Activated T-cell treated with anti-CD3 and anti-CD28 coated beads for 4 hours (primary cell): Measurements from ENCODE around the gene IQCK.

Experiments
- DNase-seq: peaks from one replicate; pipeline ENCODE4 v3.0.0-alpha.2; 2020

Gene IQCK

GRCh38 chr16:19841184-19841583 is 123.1 kb downstream of the IQCK start:
- no peak for DNase-seq

- DNase-seq = no peak
Measured at GRCh38 chr16:19842426-19843157, 124.5 kb downstream of the IQCK start.

- DNase-seq = no peak
Measured at GRCh38 chr16:19843371-19843770, 125.3 kb downstream of the IQCK start.

- no peak for DNase-seq
Measured at GRCh38 chr16:19844945-19845641, 127.0 kb downstream of the IQCK start.

- DNase-seq = no peak
Measured at GRCh38 chr16:19846436-19846835, 128.4 kb downstream of the IQCK start.

GRCh38 chr16:19848756-19849155 is 130.7 kb downstream of the IQCK start:
- no peak for DNase-seq

GRCh38 chr16:19850131-19850817 is 132.2 kb downstream of the IQCK start:
- DNase-seq = no peak

GRCh38 chr16:19851476-19851875 is 133.4 kb downstream of the IQCK start:
- no peak for DNase-seq

GRCh38 chr16:19853132-19853741 is 135.2 kb downstream of the IQCK start:
- no peak for DNase-seq

GRCh38 chr16:19853742-19854542 is 135.9 kb downstream of the IQCK start:
- DNase-seq = no peak

- no peak for DNase-seq
Measured at GRCh38 chr16:19854543-19854876, 136.4 kb downstream of the IQCK start.

GRCh38 chr16:19856120-19856519 is 138.0 kb downstream of the IQCK start:
- no peak for DNase-seq

GRCh38 chr16:19857593-19858339 is 139.7 kb downstream of the IQCK start:
- no peak for DNase-seq

- no peak for DNase-seq
Measured at GRCh38 chr16:19858340-19859018, 140.4 kb downstream of the IQCK start.

- no peak for DNase-seq
Measured at GRCh38 chr16:19859166-19859565, 141.1 kb downstream of the IQCK start.

GRCh38 chr16:19859603-19860002 is 141.5 kb downstream of the IQCK start:
- DNase-seq = no peak

GRCh38 chr16:19860166-19861041 is 142.3 kb downstream of the IQCK start:
- no peak for DNase-seq

- DNase-seq = no peak
Measured at GRCh38 chr16:19861133-19861532, 143.1 kb downstream of the IQCK start.

GRCh38 chr16:19861811-19862327 is 143.8 kb downstream of the IQCK start:
- DNase-seq = no peak

GRCh38 chr16:19863990-19864389 is 145.9 kb downstream of the IQCK start:
- no peak for DNase-seq
